GM10266 (cell line): Measurements from ENCODE around the gene ZIK1.

ENCODE experiments used
- DNase-seq: peaks from one replicate; pipeline ENCODE4 v3.0.0; 2012; ENCODE audit errors: extremely low spot score
- TF ChIP-seq, protein P1 (sequence below): IDR thresholded peaks from 2 replicates; pipeline ENCODE4 v1.5.1; 2012; ENCODE audit warnings: mild to moderate bottlenecking, low read depth; ENCODE audit not compliant: control insufficient read depth, insufficient read depth; ENCODE audit errors: missing control alignments

The ZIK1 gene

DNA sequence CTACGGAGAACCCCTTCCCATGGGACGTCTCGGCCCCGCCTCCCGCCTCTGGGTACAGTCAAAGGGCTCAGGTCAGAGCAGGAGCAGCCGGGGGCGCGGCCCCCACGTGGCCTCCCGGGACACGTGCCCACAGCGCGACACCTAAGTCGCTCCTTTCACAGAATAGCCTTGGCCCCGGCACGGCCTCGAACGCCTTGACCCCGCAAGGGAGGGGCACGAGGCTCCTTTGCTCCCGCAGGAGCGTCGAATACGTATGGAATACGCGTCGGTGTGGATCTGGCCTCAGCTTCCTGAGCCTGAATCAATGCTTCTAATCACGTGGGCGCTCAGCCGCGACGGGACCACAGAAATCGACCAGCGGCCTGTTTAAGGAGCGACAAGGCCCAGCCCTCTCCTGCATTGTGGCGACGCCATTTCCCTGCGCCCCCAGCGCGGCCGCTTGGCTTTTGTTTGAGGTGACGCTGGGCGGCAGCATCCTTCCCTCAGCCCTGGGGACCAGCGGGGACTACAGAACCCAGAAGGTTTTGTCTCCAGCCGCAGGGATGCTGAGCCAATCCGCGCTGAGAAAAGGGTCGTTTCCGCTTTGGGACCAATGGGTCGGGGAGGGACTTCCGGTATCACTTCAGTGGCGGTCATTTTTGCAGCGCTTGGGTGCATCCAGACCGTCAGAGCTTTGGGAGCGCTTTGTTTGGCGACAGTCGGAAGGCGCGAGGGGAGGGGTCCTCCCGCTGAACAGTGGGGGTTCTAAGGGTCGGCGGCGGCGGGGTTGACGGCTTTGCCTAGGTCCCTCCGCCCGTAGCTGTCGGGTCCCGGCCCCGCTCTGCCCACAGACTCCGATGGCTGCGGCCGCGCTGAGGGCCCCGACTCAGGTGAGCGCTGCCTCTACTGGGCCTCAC, at the start of gene ZIK1:
ZIK1 (plus strand) TSS at position 625 of the 896 bp plus-strand sequence; CDS start at position 837, 212 bp downstream.
- TF ChIP-seq, protein P1, sequence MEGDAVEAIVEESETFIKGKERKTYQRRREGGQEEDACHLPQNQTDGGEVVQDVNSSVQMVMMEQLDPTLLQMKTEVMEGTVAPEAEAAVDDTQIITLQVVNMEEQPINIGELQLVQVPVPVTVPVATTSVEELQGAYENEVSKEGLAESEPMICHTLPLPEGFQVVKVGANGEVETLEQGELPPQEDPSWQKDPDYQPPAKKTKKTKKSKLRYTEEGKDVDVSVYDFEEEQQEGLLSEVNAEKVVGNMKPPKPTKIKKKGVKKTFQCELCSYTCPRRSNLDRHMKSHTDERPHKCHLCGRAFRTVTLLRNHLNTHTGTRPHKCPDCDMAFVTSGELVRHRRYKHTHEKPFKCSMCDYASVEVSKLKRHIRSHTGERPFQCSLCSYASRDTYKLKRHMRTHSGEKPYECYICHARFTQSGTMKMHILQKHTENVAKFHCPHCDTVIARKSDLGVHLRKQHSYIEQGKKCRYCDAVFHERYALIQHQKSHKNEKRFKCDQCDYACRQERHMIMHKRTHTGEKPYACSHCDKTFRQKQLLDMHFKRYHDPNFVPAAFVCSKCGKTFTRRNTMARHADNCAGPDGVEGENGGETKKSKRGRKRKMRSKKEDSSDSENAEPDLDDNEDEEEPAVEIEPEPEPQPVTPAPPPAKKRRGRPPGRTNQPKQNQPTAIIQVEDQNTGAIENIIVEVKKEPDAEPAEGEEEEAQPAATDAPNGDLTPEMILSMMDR = no peak

DNA sequence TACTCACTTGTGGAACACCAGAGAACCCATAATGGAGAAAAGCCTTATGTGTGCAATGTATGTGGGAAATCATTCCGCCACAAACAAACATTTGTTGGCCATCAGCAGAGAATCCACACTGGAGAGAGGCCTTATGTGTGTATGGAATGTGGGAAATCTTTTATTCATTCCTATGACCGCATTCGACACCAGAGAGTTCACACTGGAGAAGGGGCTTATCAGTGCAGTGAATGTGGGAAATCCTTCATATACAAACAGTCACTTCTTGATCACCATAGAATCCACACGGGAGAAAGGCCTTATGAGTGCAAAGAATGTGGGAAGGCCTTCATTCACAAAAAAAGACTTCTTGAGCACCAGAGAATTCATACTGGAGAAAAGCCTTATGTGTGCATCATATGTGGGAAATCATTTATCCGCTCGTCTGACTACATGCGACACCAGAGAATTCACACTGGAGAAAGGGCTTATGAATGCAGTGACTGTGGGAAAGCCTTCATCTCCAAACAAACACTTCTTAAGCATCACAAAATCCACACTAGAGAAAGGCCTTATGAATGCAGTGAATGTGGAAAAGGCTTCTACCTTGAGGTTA, 45.9 kb upstream of the ZIK1 start:
- no peak for DNase-seq
- TF ChIP-seq, protein P1 = no peak

More for the DNA sequence above, at the start of gene ZIK1:
- peak; percentile 94 for DNase-seq

DNA sequence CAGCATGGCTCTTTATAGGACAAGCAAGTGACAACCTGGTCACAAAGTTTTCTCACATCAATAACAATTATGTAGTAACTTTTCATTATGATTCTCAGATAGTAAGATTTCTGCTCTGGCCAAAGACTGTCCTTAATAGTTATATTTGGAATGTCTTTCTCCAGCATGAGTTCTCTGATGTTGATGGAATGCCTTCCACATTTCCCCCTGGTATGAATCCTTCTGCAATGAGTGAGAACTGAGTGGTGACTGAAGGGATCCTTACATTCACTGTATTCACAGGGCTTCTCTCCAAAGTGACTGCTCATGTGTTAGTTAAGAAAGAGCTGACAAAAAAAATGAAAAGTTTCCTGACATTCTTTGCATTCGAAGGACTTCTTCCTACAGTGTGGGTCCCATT, 37.4 kb upstream of the ZIK1 start:
- no peak for DNase-seq
- TF ChIP-seq, protein P1 = no peak

DNA sequence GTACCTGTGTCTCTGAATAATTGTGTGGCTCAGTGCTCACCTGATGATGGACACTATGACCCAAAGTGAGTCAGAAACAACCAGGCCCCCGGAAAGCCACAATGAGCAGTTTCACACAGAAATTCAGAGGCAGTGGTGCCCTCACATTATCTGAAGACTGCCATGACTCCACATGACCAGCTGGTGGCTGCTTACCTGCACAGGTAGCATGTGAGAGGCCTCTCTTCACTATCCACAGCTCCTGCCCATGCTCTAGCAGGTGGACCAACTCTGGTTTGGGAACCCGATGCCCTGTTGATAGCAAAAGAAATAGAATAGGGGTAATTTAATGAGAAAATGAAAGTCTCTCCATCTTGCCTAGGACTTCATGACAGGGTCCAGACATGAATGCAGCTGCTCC, 31.5 kb upstream of the ZIK1 start:
- TF ChIP-seq, protein P1 = no peak

DNA sequence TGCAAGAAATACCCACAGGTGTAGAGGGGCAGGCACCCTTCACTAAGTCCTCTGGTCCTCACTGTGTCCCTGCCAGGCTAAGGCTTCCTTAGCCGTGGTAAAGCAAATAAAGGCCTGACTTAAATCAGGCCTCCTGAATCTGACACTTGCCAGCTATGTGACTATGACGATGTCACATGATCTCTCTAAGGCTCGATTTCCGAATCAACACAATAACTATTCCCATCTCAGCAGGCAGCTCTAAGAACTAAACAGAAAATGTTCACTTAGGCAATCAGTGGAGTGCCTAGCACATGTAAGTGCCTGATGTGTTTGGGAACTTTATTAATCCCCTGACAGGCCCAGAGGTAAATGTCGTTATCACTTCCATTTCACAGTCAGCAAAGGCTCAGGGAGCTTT, 26.3 kb upstream of the ZIK1 start:
- no peak for DNase-seq
- TF ChIP-seq, protein P1 = no peak

More for the DNA sequence above, 31.5 kb upstream of the ZIK1 start:
- DNase-seq = no peak

DNA sequence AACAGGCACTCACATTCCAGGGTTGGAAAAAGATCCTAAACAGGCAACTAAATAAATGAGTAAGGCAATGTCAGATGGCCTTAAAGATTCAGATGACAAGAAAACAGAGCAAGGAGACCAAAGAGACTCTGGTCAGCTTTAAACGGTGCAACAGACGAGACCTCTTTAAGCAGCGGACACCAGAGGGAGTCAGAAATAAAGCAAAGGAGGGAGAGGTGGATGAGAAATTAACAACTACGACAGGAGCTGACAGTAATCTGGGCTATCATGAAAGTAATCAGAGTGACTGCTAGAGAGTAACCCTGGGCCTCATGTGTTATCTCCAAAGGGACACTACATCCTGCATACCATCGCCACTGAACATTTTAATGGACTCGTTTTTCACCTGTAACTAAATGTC, 25.4 kb upstream of the ZIK1 start:
- DNase-seq = no peak
- TF ChIP-seq, protein P1 = no peak

DNA sequence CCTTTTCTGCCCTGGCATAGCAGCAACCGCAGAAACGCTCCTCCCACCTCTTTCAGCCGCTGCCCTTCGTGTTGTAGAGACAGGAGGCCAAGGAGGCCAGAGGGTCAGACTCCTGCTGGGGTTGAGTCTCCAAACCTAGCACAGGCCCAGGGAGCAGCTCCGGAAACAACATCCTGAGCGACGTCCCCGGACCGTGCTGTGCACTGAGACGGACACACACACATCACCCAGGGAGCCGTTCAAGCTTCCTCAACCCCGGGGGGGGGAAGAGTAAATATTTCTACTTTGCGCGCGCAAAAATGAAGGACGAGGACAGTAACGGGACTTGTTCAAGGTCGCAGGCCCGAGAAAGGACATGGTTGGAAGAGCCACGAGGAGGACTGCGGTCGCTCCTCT, 24.9 kb upstream of the ZIK1 start:
- DNase-seq = no peak
- TF ChIP-seq, protein P1 = no peak
